ENCODE measurements around the gene GALNT14. TPM values are rescaled to one million over a fixed set of nuclear protein-coding genes. Genes with fewer than 3 reads are reported as not detected.

The GALNT14 gene
- total RNA-seq, 1 donor from 2014 or later = 0.83 TPM

DNA sequence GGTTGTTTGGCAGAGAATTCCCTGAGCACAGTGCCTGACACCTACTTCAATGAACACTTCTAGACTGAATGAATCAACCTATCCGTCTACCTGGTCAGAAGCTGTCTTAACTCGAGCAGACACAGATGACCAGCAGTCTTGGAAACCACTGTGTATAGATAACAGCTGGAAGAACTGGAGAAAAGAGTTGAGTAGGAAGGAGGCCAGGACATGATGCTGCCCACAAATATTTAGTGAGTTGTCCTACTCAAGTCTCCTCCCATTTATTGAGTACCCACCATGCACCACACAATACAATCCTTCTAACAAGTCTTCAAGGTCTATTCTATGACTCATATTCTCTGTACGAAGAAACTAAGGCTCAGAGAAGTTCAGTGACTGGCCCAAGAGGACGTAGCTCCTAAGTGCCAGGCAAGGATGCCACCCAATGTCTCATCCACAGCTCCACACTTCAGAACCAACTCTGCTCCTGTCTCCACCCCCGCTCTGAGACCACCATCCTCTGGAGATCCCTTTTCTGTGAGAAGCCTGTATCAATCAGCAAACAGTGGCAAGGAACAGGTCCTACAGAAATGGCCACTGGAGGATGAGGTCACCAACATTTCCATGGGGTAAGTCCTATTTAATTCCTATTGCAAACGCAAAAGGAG lies 62.2 kb downstream of the GALNT14 start:
- TF ChIP-seq, protein P1, sequence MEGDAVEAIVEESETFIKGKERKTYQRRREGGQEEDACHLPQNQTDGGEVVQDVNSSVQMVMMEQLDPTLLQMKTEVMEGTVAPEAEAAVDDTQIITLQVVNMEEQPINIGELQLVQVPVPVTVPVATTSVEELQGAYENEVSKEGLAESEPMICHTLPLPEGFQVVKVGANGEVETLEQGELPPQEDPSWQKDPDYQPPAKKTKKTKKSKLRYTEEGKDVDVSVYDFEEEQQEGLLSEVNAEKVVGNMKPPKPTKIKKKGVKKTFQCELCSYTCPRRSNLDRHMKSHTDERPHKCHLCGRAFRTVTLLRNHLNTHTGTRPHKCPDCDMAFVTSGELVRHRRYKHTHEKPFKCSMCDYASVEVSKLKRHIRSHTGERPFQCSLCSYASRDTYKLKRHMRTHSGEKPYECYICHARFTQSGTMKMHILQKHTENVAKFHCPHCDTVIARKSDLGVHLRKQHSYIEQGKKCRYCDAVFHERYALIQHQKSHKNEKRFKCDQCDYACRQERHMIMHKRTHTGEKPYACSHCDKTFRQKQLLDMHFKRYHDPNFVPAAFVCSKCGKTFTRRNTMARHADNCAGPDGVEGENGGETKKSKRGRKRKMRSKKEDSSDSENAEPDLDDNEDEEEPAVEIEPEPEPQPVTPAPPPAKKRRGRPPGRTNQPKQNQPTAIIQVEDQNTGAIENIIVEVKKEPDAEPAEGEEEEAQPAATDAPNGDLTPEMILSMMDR (IDR thresholded peaks at IDR 0.05) = no peak
- intact Hi-C loops (cut with DNase I) = no loop called here

DNA sequence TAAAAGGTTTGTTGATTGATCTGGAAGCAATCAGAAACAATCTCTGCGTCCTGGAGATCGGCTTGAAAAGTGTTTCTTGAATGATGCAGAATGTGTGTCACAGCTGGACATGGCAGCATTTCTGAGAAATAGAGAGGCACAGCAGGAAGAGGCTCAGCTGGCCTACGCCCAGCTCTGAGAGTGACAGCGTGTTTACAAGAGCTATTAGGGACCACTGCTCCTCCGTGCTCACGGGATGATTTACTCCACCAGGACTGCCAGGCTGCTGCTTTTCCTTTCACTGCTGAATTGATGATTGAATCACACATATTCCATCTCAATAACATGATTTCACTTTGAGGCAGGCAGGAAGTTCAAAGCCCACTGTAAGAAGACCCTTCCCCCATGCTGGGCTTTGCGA lies 62.8 kb downstream of the GALNT14 start:
- ATAC-seq (no peak), DNase-seq (no peak)

More for the DNA sequence above, 62.2 kb downstream of the GALNT14 start:
- H3K9me3 ChIP-seq = no peaks in the 10 kb centered on the region
- no peaks in the 10 kb centered on the region for H3K36me3 ChIP-seq
- H3K27ac ChIP-seq = no peak overlapping the region
- no peaks in the 10 kb centered on the region for H3K4me1 ChIP-seq
- H3K27me3 ChIP-seq (ENCODE audit: low read depth) = no peaks in the 10 kb centered on the region
- ATAC-seq (no peak), DNase-seq (no peak)
- H3K4me3 ChIP-seq = no peak overlapping the region

DNA sequence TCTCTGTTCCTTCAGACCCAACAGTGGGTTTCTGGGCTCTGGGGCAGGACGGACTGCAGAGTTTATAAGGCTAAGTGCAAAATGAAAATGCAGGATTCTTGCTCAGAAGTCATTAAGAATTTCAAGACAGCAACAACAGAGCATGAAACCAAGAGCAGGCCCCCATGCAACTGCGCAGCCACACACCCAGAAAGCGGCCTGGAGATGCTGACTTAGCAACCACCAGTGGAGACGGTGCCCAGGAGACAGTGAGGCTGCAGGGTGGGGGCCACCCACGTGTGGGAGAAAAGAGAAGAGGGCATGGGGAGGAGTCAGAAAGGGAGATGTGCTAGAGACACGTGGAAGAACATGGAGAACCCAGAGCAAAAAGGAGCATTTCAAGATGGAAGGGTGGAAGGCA lies 66.5 kb downstream of the GALNT14 start:
- Histone ChIP-seq H3K4me3 (no peak overlapping the region), H3K27ac (no peak overlapping the region), H3K27me3 (ENCODE audit: low read depth) (no peaks in the 10 kb centered on the region), H3K36me3 (no peaks in the 10 kb centered on the region), H3K4me1 (no peaks in the 10 kb centered on the region), H3K9me3 (no peaks in the 10 kb centered on the region)
- TF ChIP-seq, protein P1 (IDR thresholded peaks at IDR 0.05) = no peak
- ATAC-seq = no peak
- intact Hi-C loops (cut with DNase I) = no loop called here
- no peak for DNase-seq

More for the DNA sequence above, 62.8 kb downstream of the GALNT14 start:
- Histone ChIP-seq H3K4me1 (no peaks in the 10 kb centered on the region), H3K27ac (no peak overlapping the region), H3K27me3 (ENCODE audit: low read depth) (no peaks in the 10 kb centered on the region), H3K4me3 (no peak overlapping the region), H3K36me3 (no peaks in the 10 kb centered on the region), H3K9me3 (no peaks in the 10 kb centered on the region)
- TF ChIP-seq, protein P1 (IDR thresholded peaks at IDR 0.05) = no peak
- intact Hi-C loops (cut with DNase I) = no loop called here

DNA sequence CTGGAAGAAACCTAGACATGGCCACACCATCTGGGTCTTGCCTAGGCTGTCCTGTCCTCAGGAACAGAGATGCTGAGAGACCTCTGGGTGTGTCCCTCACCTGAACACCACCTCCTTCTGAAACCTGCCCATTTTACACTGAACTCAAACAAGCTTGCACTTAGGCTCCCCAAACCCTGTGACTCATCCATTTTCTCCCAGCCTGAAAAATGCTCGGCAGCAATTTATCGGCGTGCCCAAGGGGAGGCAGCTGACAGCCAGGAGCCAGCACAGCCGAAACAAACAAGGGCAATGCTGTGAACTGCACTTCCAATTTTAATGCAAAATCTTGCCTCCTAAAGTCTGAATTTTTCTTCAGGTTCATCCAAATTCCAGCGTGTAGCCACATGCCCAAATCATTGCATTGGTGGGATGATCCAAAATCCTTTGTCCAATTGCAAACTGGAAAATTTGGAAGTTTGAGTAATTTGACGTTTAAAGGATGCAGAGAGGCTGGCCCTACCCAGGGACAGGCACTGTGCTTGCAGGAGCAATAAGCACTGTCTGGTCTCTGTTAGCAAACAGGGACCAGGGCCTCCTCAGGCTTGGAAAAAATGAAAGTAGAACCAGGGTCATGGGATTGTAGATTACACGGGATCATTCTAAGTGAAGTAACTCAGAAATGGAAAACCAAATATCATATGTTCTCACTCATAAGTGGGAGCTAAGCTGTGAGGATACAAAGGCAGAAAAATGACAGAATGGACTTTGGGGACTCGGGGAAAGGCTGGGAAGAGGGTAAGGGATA lies 67.7 kb downstream of the GALNT14 start:
- no peaks in the 10 kb centered on the region for H3K4me1 ChIP-seq
- H3K27ac ChIP-seq = no peak overlapping the region
- no peak for DNase-seq
- no peaks in the 10 kb centered on the region for H3K9me3 ChIP-seq
- TF ChIP-seq, protein P1 (IDR thresholded peaks at IDR 0.05) = no peak
- no peaks in the 10 kb centered on the region for H3K36me3 ChIP-seq
- no peak for ATAC-seq
- H3K4me3 ChIP-seq = no peak overlapping the region
- H3K27me3 ChIP-seq (ENCODE audit: low read depth) = no peaks in the 10 kb centered on the region
- intact Hi-C loops (cut with DNase I) = no loop called here

DNA sequence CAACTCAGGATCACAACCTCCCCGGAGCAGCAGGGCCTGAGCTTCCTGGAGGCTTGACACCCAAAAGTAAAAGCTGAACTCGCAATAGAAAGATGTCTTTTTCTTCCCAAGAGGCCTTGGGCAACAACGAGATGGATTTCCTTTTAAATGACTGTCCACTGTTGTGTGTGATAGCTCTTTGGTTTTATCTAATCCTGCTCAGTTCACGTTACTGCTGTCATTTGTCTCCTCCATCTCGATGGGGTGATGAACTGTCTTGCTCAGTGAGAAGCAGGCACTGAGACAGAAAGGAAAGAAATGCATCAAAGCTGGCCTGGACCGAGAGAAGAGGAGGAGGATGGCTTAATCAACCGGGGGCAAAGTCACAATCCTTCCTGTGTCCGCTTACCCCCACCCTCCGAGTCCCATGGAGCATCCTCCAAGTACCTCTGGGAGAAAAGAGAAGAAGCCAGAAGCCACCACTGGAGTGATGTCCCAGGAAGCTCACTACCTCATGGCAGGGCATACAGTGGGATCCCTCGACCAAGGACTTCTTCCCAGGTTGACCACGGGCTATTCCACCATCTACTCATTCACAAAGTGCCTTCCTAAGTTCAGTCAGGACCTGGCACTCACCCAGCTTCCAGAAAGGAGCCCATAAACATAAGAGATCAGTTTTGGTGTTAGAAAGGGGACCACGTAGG lies 68.5 kb downstream of the GALNT14 start:
- Histone ChIP-seq H3K36me3 (no peaks in the 10 kb centered on the region), H3K9me3 (no peaks in the 10 kb centered on the region), H3K27ac (no peak overlapping the region), H3K4me1 (no peaks in the 10 kb centered on the region), H3K27me3 (ENCODE audit: low read depth) (no peaks in the 10 kb centered on the region), H3K4me3 (no peak overlapping the region)
- DNase-seq = no peak
- ATAC-seq = no peak
- TF ChIP-seq, protein P1 (IDR thresholded peaks at IDR 0.05) = no peak
- intact Hi-C loops (cut with DNase I) = no loop called here
